Hepatic stellate cell (primary cell): ENCODE data around the gene ENDOV.

Source experiments
- DNase-seq: peaks from one replicate; pipeline ENCODE4 v3.0.0; 2011; ENCODE audit warnings: low spot score

Gene ENDOV

DNA sequence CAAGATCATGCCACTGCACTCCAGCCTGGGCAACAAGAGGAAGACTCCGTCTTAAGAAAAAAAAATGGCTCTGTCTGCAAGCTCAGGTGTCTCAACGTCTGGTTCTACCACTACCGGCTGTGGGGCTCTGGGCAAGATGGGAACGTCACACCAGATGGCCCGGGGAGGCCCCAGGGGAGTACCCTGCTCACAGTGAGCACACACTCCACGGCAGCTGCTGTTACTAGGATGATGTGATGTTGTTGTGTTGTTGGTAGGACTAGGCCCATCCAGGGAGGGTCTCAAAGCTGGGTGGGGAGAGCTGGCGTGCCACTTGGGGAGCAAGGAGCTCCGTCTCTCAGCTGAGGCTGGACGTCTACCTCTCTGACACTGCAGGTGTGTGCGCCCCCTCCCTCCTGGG, 70.9 kb downstream of the ENDOV start:
- DNase-seq, result no peak

DNA sequence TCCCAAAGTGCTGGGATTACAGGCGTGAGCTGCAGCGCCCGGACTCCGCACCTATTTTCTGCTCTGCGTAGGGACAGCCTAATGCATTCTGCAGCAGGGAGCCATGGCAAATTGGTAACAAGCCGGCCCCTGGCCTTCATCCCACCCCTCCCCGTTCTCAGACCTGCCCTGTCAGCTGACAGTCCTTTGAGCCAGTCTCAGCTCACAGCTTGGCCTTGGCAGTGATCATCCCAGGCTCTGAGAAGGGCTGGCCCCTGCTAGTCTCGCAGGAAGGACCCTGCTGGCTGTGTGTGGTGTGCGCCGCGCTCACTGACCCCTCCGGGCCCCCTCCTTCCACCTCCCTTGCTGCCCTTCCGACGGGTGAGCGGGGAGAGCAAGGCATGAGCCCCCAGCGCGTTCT, 71.7 kb downstream of the ENDOV start:
- DNase-seq, result no peak

DNA sequence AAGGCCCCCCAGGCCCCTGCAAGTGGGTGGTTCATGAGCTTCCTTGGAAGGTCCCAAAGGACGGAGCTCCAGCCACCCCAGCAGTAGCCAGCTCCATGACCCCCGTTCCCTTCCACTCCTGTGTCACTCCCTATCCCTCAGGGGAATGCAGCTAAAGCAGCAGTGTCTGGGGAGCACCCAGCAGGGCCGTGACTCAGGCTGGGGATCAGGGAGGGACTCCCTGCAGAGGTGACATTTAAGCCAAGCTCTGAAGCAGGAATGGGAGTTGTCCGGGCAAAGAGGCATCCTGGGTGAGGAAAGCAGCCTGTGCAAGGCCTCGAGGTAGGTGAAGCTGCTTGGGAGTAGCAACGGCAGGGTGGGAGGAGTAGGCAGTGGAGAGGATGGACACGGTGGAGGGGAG, 72.5 kb downstream of the ENDOV start:
- no peak for DNase-seq
